Tibial nerve (tissue), 4 donors: ENCODE measurements around the gene KISS1. TPM values are rescaled to one million over a fixed set of nuclear protein-coding genes. Genes with fewer than 3 reads are reported as not detected.

Source experiments
- DNase-seq, 2 donors: peaks; one replicate each; pipeline ENCODE4 v3.0.0-alpha.2; 2019; ENCODE audit warnings: low spot score in 2 of 2
- H3K27ac ChIP-seq, 4 donors: fragments of 200-600 bp; sonication (generic) in 3 of 4; one replicate each; pipeline ENCODE4 v1.5.1; 2017 to 2019; ENCODE audit warnings: mild to moderate bottlenecking in 1 of 4
- H3K27me3 ChIP-seq, 2 donors: fragments of 200-600 bp; sonication (generic) in 1 of 2; one replicate each; pipeline versions ENCODE4 v1.5.1 to v1.6.0; 2017 to 2019
- H3K36me3 ChIP-seq, 3 donors: fragments of 200-600 bp; sonication (generic); one replicate each; pipeline ENCODE4 v1.5.1; 2018 to 2019
- H3K4me1 ChIP-seq, 4 donors: fragments of 200-600 bp; sonication (generic) in 3 of 4; one replicate each; pipeline ENCODE4 v1.5.1; 2017 to 2019
- H3K4me3 ChIP-seq, 4 donors: fragments of 200-600 bp; sonication (generic) in 3 of 4; one replicate each; pipeline ENCODE4 v1.5.1; 2017 to 2019; ENCODE audit warnings: mild to moderate bottlenecking in 1 of 4, moderate library complexity in 1 of 4
- H3K9me3 ChIP-seq, 4 donors: fragments of 200-600 bp; sonication (generic) in 3 of 4; one replicate each; pipeline ENCODE4 v1.5.1; 2017 to 2019
- CTCF ChIP-seq, 5 experiments: fragments of 200-600 bp in 3 of 5; fragments of 450-650 bp in 2 of 5; sonication (generic) in 3 of 5; IDR thresholded peaks; one replicate each; pipeline ENCODE4 v1.5.1; 2016 to 2019; ENCODE audit warnings: antibody characterized with exemption in 5 of 5, mild to moderate bottlenecking in 3 of 5, moderate library complexity in 2 of 5
- EP300 ChIP-seq, 2 donors: sonication (generic); formaldehyde crosslinking; IDR thresholded peaks; one replicate each; pipeline ENCODE4 v1.6.1; 2017; ENCODE audit warnings: antibody characterized with exemption in 2 of 2, mild to moderate bottlenecking in 1 of 2
- POLR2A ChIP-seq, 2 donors: fragments of 450-650 bp; IDR thresholded peaks; one replicate each; pipeline ENCODE4 v1.6.1; 2017; ENCODE audit warnings: antibody characterized with exemption in 2 of 2, mild to moderate bottlenecking in 2 of 2, moderate library complexity in 2 of 2
- WGBS, 2 donors: methylation state at CpG; one replicate each; pipeline ENCODE4 v1.1.5; 2018; 5-methylcytosine and 5-hydroxymethylcytosine counted together
- total RNA-seq, 4 donors: library from RNA; depleted of rRNA; stranded (reverse); fragments of >200 nt; gene quantifications; one replicate each; pipeline ENCODE4 v1.1.0, GENCODE V29; 2016

The KISS1 gene
- total RNA-seq, 4 donors from 2014 or later: not detected

GRCh38 chr1:204171751-204172178 is 24.5 kb downstream of the KISS1 start:
- TF ChIP-seq POLR2A (IDR thresholded peaks at IDR 0.05): no peak
- no peak for TF ChIP-seq EP300 (IDR thresholded peaks at IDR 0.05)
- no peak for TF ChIP-seq CTCF (IDR thresholded peaks at IDR 0.05)
- DNase-seq: no peak
- 51 to 59% methylated on average over 4 of the region's 4 CpGs for WGBS, 2 donors
- Histone ChIP-seq H3K27me3 (peaks cover 0 to 13% of the 10 kb centered on the region in 2 donors), H3K4me3 (no peak overlapping the region), H3K9me3 (peaks cover 0 to 25% (median 6%) of the 10 kb centered on the region in 4 donors), H3K27ac (no peak overlapping the region), H3K4me1 (no peaks in the 10 kb centered on the region), H3K36me3 (no peaks in the 10 kb centered on the region)

- Histone ChIP-seq H3K4me1 (no peaks in the 10 kb centered on the region), H3K27ac (no peak overlapping the region), H3K36me3 (no peaks in the 10 kb centered on the region), H3K27me3 (peaks cover 0 to 15% of the 10 kb centered on the region in 2 donors), H3K4me3 (no peak overlapping the region), H3K9me3 (peaks cover 0 to 25% (median 6%) of the 10 kb centered on the region in 4 donors)
- WGBS, 2 donors: 93% methylated on average over 3 of the region's 3 CpGs
- no peak for DNase-seq
- TF ChIP-seq POLR2A (IDR thresholded peaks at IDR 0.05) (no peak), EP300 (IDR thresholded peaks at IDR 0.05) (no peak), CTCF (IDR thresholded peaks at IDR 0.05) (no peak)
Measured at GRCh38 chr1:204170494-204171155, 25.7 kb downstream of the KISS1 start.

- DNase-seq: no peak
- WGBS, 2 donors: 75 to 86% methylated on average over 4 of the region's 4 CpGs
- no peaks in the 10 kb centered on the region for H3K36me3 ChIP-seq
- no peak overlapping the region for H3K27ac ChIP-seq
- peaks cover 0 to 25% (median 6%) of the 10 kb centered on the region in 4 donors for H3K9me3 ChIP-seq
- no peaks in the 10 kb centered on the region for H3K4me1 ChIP-seq
- no peak for TF ChIP-seq EP300 (IDR thresholded peaks at IDR 0.05)
- TF ChIP-seq POLR2A (IDR thresholded peaks at IDR 0.05): no peak
- no peak for TF ChIP-seq CTCF (IDR thresholded peaks at IDR 0.05)
- H3K4me3 ChIP-seq: no peak overlapping the region
- H3K27me3 ChIP-seq: peaks cover 0 to 7% of the 10 kb centered on the region in 2 donors
Measured at GRCh38 chr1:204169858-204170257, 26.4 kb downstream of the KISS1 start.

GRCh38 chr1:204167730-204168129 is 28.6 kb downstream of the KISS1 start:
- Histone ChIP-seq H3K36me3 (no peaks in the 10 kb centered on the region), H3K27ac (no peak overlapping the region), H3K9me3 (peaks cover 0 to 25% (median 6%) of the 10 kb centered on the region in 4 donors), H3K4me3 (no peak overlapping the region), H3K4me1 (no peaks in the 10 kb centered on the region), H3K27me3 (peaks cover 0 to 7% of the 10 kb centered on the region in 2 donors)
- DNase-seq: no peak
- TF ChIP-seq CTCF (IDR thresholded peaks at IDR 0.05) (no peak), EP300 (IDR thresholded peaks at IDR 0.05) (no peak), POLR2A (IDR thresholded peaks at IDR 0.05) (no peak)
- WGBS, 2 donors: 81 to 87% methylated on average over 5 of the region's 5 CpGs

- WGBS, 2 donors: 56 to 62% methylated on average over 4 to 5 of the region's 5 CpGs
- Histone ChIP-seq H3K4me3 (no peak within 1 kb of the TSS), H3K27ac (no peak within 1 kb of the TSS), H3K9me3 (peaks cover 0 to 25% (median 6%) of the 10 kb centered on the region in 4 donors), H3K27me3 (peaks cover 0 to 13% of the 10 kb centered on the region in 2 donors), H3K36me3 (no peaks in the 10 kb centered on the region), H3K4me1 (peaks cover 0 to 4% (median 0%) of the 10 kb centered on the region in 4 donors)
- no peak for TF ChIP-seq CTCF (IDR thresholded peaks at IDR 0.05)
- TF ChIP-seq POLR2A (IDR thresholded peaks at IDR 0.05): no peak
- TF ChIP-seq EP300 (IDR thresholded peaks at IDR 0.05): no peak
- DNase-seq: no peak
Measured at GRCh38 chr1:204166219-204166618, 30.1 kb downstream of the KISS1 start, which contains the start of gene REN. TSS of gene REN (minus strand) at chr1:204166337. CDS start at chr1:204166293, 44 bp downstream.
